ENCODE measurements around the gene SORCS1. TPM values are rescaled to one million over a fixed set of nuclear protein-coding genes. Genes with fewer than 3 reads are reported as not detected.

SORCS1 gene
- total RNA-seq, 1 experiment from 2014 or later = 1.7 TPM

GRCh38 chr10:107043461-107043860 is 121.0 kb downstream of the SORCS1 start:
- no peak overlapping the region for H3K4me2 ChIP-seq (ENCODE audit: insufficient read depth, insufficient read length, low read length)
- no CpG with 5 or more reads among the region's 3 CpGs for WGBS (ENCODE audit: extremely low coverage, insufficient read length, low lambda C conversion rate)
- H3K79me2 ChIP-seq (ENCODE audit: insufficient read depth, low read length) = no peaks in the 10 kb centered on the region

More at GRCh38 chr10:107043461-107043860, 121.0 kb downstream of the SORCS1 start:
- H4K5ac ChIP-seq (ENCODE audit: insufficient read length, low read depth, low read length) = no peak overlapping the region
- no peak overlapping the region for H2BK15ac ChIP-seq (ENCODE audit: low read depth, low read length)
- H3K4me1 Mint-ChIP-seq = peaks cover 0 to 4% of the 10 kb centered on the region in 2 experiments; a peak in 2 of 4 replicates
- no peak overlapping the region for H3T11ph ChIP-seq (ENCODE audit: low read length)
- H3K27ac Mint-ChIP-seq = peak overlapping the region in 1 of 3 experiments; percentile 52; a peak in 1 of 7 replicates
- H3K9me3 ChIP-seq (ENCODE audit: control insufficient read depth, low read depth, low read length) = no peaks in the 10 kb centered on the region
- no peaks in the 10 kb centered on the region for H3K36me3 Mint-ChIP-seq (ENCODE audit: insufficient read depth in 1 of 3, low read depth in 3 of 3)
- no peak overlapping the region for H2AK5ac ChIP-seq (ENCODE audit: insufficient read length, low read length)
- H3K27me3 Mint-ChIP-seq (ENCODE audit: low read depth) = no peaks in the 10 kb centered on the region
- H4K8ac ChIP-seq (replicated peaks; ENCODE audit: insufficient read length, low read depth, low read length) = no peak overlapping the region
- no peak overlapping the region for H3K4ac ChIP-seq (ENCODE audit: low read depth, low read length)
- H4K20me1 ChIP-seq (ENCODE audit: control insufficient read depth, insufficient read depth, insufficient read length) = no peaks in the 10 kb centered on the region
- no peak for DNase-seq
- H3K27me3 ChIP-seq (ENCODE audit: insufficient read depth, low read length) = no peaks in the 10 kb centered on the region
- H3K4me3 Mint-ChIP-seq = no peak overlapping the region
- H3K27ac ChIP-seq (ENCODE audit: insufficient read length, low read depth, low read length) = no peak overlapping the region
- H3K18ac ChIP-seq (ENCODE audit: insufficient read length, low read depth, low read length) = no peak overlapping the region
- H4K91ac ChIP-seq (ENCODE audit: insufficient read length, low read depth, low read length) = no peak overlapping the region
- no peak overlapping the region for H2BK20ac ChIP-seq (ENCODE audit: low read depth, low read length, poor library complexity, severe bottlenecking)
- H3K9ac ChIP-seq (ENCODE audit: extremely low read depth, insufficient read length, low read length) = no peak overlapping the region
- no peak overlapping the region for H2BK5ac ChIP-seq (ENCODE audit: insufficient read length, low read length)
- no peaks in the 10 kb centered on the region for H3K79me1 ChIP-seq (ENCODE audit: insufficient read depth, low read depth, low read length, poor library complexity, severe bottlenecking)
- no peak overlapping the region for H2AFZ ChIP-seq (ENCODE audit: low read length)
- no peak overlapping the region for H2BK120ac ChIP-seq (ENCODE audit: low read depth, low read length, poor library complexity, severe bottlenecking)
- no peaks in the 10 kb centered on the region for H3K9me3 Mint-ChIP-seq
- no peak overlapping the region for H3K56ac ChIP-seq (ENCODE audit: insufficient read length, low read depth, low read length)
- no peak overlapping the region for H3K14ac ChIP-seq (ENCODE audit: insufficient read depth, low read length)
- TF ChIP-seq CTCF (conservative IDR thresholded peaks at IDR 0.05) = no peak
- H2BK12ac ChIP-seq (ENCODE audit: insufficient read length, low read depth, low read length) = no peak overlapping the region
- no peak overlapping the region for H3K23ac ChIP-seq (ENCODE audit: insufficient read length, low read depth, low read length)
- H3K4me1 ChIP-seq (ENCODE audit: insufficient read depth, low read length) = no peaks in the 10 kb centered on the region
- H3K23me2 ChIP-seq (ENCODE audit: insufficient read length, low read depth, low read length, poor library complexity, severe bottlenecking) = no peaks in the 10 kb centered on the region

All from H9 (cell line).